Breast epithelium (tissue), 4 donors: ENCODE measurements around the gene NRGN. TPM values are rescaled to one million over a fixed set of nuclear protein-coding genes. Genes with fewer than 3 reads are reported as not detected.

Source experiments
- DNase-seq, 2 donors: peaks; one replicate each; pipeline ENCODE4 v3.0.0-alpha.2; 2019; ENCODE audit warnings: low spot score in 2 of 2
- H3K27ac ChIP-seq, 2 donors: fragments of 200-600 bp; sonication (generic) in 1 of 2; one replicate each; pipeline ENCODE4 v1.5.1; 2016 to 2019; ENCODE audit warnings: mild to moderate bottlenecking in 1 of 2
- H3K27me3 ChIP-seq, 2 donors: fragments of 200-600 bp; sonication (generic) in 1 of 2; one replicate each; pipeline versions ENCODE4 v1.5.1 to v1.6.0; 2017 to 2019; ENCODE audit warnings: control low read depth in 1 of 2, mild to moderate bottlenecking in 1 of 2
- H3K36me3 ChIP-seq: fragments of 200-600 bp; one replicate; pipeline ENCODE4 v1.5.1; 2019
- H3K4me1 ChIP-seq, 2 donors: fragments of 200-600 bp; sonication (generic); one replicate each; pipeline ENCODE4 v1.5.1; 2016 to 2019; ENCODE audit warnings: control low read depth in 1 of 2
- H3K4me3 ChIP-seq, 3 donors: fragments of 200-600 bp; sonication (generic); 1 replicate in 2 of 3; 2 replicates in 1 of 3; pipeline ENCODE4 v1.5.1; 2016 to 2019; ENCODE audit warnings: mild to moderate bottlenecking in 3 of 3, moderate library complexity in 2 of 3
- H3K9me3 ChIP-seq, 2 donors: fragments of 200-600 bp; sonication (generic) in 1 of 2; one replicate each; pipeline ENCODE4 v1.5.1; 2016 to 2019; ENCODE audit warnings: control low read depth in 1 of 2
- CTCF ChIP-seq, 3 donors: fragments of 450-650 bp; IDR thresholded peaks; one replicate each; pipeline ENCODE4 v1.5.1; 2016 to 2017; ENCODE audit warnings: antibody characterized with exemption in 3 of 3, mild to moderate bottlenecking in 3 of 3, moderate library complexity in 3 of 3
- POLR2A ChIP-seq: fragments of 450-650 bp; IDR thresholded peaks from one replicate; pipeline ENCODE4 v1.6.1; 2016; ENCODE audit warnings: antibody characterized with exemption, mild to moderate bottlenecking, moderate library complexity
- POLR2AphosphoS5 ChIP-seq, 3 donors: sonication (generic); formaldehyde crosslinking; IDR thresholded peaks; one replicate each; pipeline ENCODE4 v1.6.1; 2017; ENCODE audit warnings: antibody characterized with exemption in 3 of 3
- intact Hi-C: fragments of 100-400 bp; cut with DNase I; formaldehyde crosslinking; loops from one replicate; pipeline ENCODE4 v1.15.1; 2023; ENCODE audit warnings: low total_unique reads
- total RNA-seq, 3 donors: library from RNA; depleted of rRNA; stranded (reverse); fragments of >200 nt; gene quantifications; one replicate each; pipeline ENCODE4 v1.1.0, GENCODE V29; 2016

Gene NRGN
- total RNA-seq, result under 1 TPM; 0.33 to 0.48 (median 0.44) TPM

- intact Hi-C loops, result no loop called here
- H3K27me3 ChIP-seq, result no peaks in the 10 kb centered on the region
- peak; percentile 86 to 92 for DNase-seq
Observed at GRCh38 chr11:124739479-124740276, at the start of gene NRGN. Gene NRGN (plus strand): TSS chr11:124739942. CDS start chr11:124740085, 143 bp downstream.

DNA sequence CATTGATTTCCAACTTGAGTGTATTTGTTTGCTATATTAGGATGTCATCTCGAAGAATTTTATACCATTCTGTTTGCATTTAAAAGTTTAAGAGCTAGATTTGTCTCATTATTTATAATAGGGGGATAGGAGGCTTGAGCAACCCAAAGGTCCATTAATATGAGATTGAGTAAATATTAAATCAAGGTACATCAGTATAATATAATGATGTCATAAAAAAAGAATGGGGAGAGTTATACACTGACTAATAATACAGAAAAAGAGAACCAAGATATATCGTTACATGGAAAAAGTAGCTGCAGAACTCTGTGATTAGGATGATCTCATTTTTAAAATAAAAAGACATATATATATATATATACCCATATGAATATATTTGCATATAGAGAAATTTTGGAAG, 46.6 kb upstream of the NRGN start:
- Histone ChIP-seq H3K4me3 (no peak overlapping the region), H3K36me3 (no peaks in the 10 kb centered on the region), H3K27ac (no peak overlapping the region), H3K9me3 (no peaks in the 10 kb centered on the region), H3K27me3 (no peaks in the 10 kb centered on the region), H3K4me1 (no peaks in the 10 kb centered on the region)
- DNase-seq, result no peak
- TF ChIP-seq CTCF (IDR thresholded peaks at IDR 0.05) (no peak), POLR2AphosphoS5 (IDR thresholded peaks at IDR 0.05) (no peak), POLR2A (no peak)
- intact Hi-C loops, result no loop called here

More at GRCh38 chr11:124739479-124740276, at the start of gene NRGN:
- peak within 1 kb of the TSS in 1 of 2 donors; percentile 26 for H3K27ac ChIP-seq
- TF ChIP-seq POLR2A (no peak), POLR2AphosphoS5 (IDR thresholded peaks at IDR 0.05) (no peak), CTCF (IDR thresholded peaks at IDR 0.05) (no peak)
- H3K36me3 ChIP-seq, result no peaks in the 10 kb centered on the region
- no peaks in the 10 kb centered on the region for H3K9me3 ChIP-seq
- peaks cover 0 to 9% of the 10 kb centered on the region in 2 donors for H3K4me1 ChIP-seq
- peak within 1 kb of the TSS; percentile 49 to 79 (median 63) for H3K4me3 ChIP-seq

GRCh38 chr11:124699547-124699946, 40.2 kb upstream of the NRGN start:
- no peak for DNase-seq
- intact Hi-C loops, result no loop called here
- H3K27ac ChIP-seq, result no peak overlapping the region
- no peaks in the 10 kb centered on the region for H3K4me1 ChIP-seq
- H3K27me3 ChIP-seq, result no peaks in the 10 kb centered on the region
- TF ChIP-seq POLR2A, result no peak
- no peak for TF ChIP-seq POLR2AphosphoS5 (IDR thresholded peaks at IDR 0.05)
- no peak for TF ChIP-seq CTCF (IDR thresholded peaks at IDR 0.05)
- H3K4me3 ChIP-seq, result no peak overlapping the region
- H3K36me3 ChIP-seq, result no peaks in the 10 kb centered on the region
- no peaks in the 10 kb centered on the region for H3K9me3 ChIP-seq

GRCh38 chr11:124700028-124700427, 39.7 kb upstream of the NRGN start:
- intact Hi-C loops, result no loop called here
- Histone ChIP-seq H3K36me3 (no peaks in the 10 kb centered on the region), H3K27me3 (no peaks in the 10 kb centered on the region), H3K9me3 (no peaks in the 10 kb centered on the region), H3K27ac (no peak overlapping the region), H3K4me3 (no peak overlapping the region), H3K4me1 (no peaks in the 10 kb centered on the region)
- no peak for TF ChIP-seq POLR2AphosphoS5 (IDR thresholded peaks at IDR 0.05)
- no peak for DNase-seq

GRCh38 chr11:124707829-124708228, 31.9 kb upstream of the NRGN start:
- H3K4me1 ChIP-seq, result no peaks in the 10 kb centered on the region
- no peaks in the 10 kb centered on the region for H3K27me3 ChIP-seq
- TF ChIP-seq POLR2AphosphoS5 (IDR thresholded peaks at IDR 0.05), result no peak
- no peak for TF ChIP-seq CTCF (IDR thresholded peaks at IDR 0.05)
- TF ChIP-seq POLR2A, result no peak
- intact Hi-C loops, result no loop called here
- no peak overlapping the region for H3K4me3 ChIP-seq
- peaks cover 0 to 14% of the 10 kb centered on the region in 2 donors for H3K9me3 ChIP-seq
- no peaks in the 10 kb centered on the region for H3K36me3 ChIP-seq
- H3K27ac ChIP-seq, result no peak overlapping the region
- no peak for DNase-seq
